ENCODE data around the gene PDE4D.

DNA sequence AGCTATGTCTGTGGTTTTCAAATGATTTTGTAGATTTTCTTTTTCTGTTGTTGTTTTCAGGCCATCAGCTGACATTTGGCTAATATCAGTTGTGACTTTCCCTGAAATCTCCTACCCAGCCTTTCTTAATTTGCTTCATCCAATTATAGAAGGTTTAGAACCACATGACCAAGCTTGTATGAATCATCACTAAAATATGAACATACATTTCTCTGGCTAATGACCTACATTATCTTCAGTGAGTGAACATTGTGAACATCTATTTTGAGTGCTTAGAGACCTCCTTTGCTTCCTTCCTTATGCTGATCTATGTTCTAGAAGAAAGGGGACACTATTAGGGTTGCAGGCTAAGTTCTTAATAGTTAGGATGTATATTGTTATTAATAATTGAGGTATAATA, 778.2 kb downstream of the PDE4D start:
- TF ChIP-seq, protein P1, sequence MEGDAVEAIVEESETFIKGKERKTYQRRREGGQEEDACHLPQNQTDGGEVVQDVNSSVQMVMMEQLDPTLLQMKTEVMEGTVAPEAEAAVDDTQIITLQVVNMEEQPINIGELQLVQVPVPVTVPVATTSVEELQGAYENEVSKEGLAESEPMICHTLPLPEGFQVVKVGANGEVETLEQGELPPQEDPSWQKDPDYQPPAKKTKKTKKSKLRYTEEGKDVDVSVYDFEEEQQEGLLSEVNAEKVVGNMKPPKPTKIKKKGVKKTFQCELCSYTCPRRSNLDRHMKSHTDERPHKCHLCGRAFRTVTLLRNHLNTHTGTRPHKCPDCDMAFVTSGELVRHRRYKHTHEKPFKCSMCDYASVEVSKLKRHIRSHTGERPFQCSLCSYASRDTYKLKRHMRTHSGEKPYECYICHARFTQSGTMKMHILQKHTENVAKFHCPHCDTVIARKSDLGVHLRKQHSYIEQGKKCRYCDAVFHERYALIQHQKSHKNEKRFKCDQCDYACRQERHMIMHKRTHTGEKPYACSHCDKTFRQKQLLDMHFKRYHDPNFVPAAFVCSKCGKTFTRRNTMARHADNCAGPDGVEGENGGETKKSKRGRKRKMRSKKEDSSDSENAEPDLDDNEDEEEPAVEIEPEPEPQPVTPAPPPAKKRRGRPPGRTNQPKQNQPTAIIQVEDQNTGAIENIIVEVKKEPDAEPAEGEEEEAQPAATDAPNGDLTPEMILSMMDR (conservative IDR thresholded peaks at IDR 0.05; ENCODE audit: low read depth, low read length): no peak
- TF ChIP-seq POLR2A (IDR thresholded peaks at IDR 0.05; ENCODE audit: low read depth, low read length): no peak

All from IMR-90 (cell line).